Keratinocyte (primary cell): ENCODE data around the gene SLC22A3. TPM values are rescaled to one million over a fixed set of nuclear protein-coding genes. Genes with fewer than 3 reads are reported as not detected.

ENCODE experiments used
- DNase-seq: peaks from one replicate; pipeline ENCODE4 v3.0.0-alpha.2; 2011; ENCODE audit warnings: low read depth, missing footprints, low spot score
- FAIRE-seq: peaks from 2 replicates; lab custom pipeline; 2011; peaks lifted over from hg19 to GRCh38; lab: Jason Lieb, UNC
- H2AFZ ChIP-seq: 2 replicates; pipeline ENCODE4 v1.6.0; 2012; ENCODE audit warnings: low read length, control low read depth, inconsistent platforms; ENCODE audit not compliant: control insufficient read depth
- H3K27ac ChIP-seq: 2 replicates; pipeline ENCODE4 v1.5.1; 2011; ENCODE audit warnings: low read length; ENCODE audit not compliant: control insufficient read depth, insufficient read depth
- H3K27me3 ChIP-seq: 3 replicates; pipeline ENCODE4 v1.6.0; 2011; ENCODE audit warnings: low read length; ENCODE audit not compliant: control insufficient read depth, insufficient read depth; ENCODE audit errors: extremely low read depth
- H3K36me3 ChIP-seq, 2 experiments: 2 replicates in 1 of 2; 3 replicates in 1 of 2; pipeline ENCODE4 v1.5.1; 2011; ENCODE audit warnings: low read length in 2 of 2, mild to moderate bottlenecking in 1 of 2; ENCODE audit not compliant: control insufficient read depth in 2 of 2, insufficient read depth in 2 of 2; ENCODE audit errors: extremely low read depth in 1 of 2
- H3K4me1 ChIP-seq: 3 replicates; pipeline ENCODE4 v1.5.1; 2011; ENCODE audit warnings: low read length; ENCODE audit not compliant: control insufficient read depth, insufficient read depth; ENCODE audit errors: extremely low read depth
- H3K4me2 ChIP-seq: 3 replicates; pipeline ENCODE4 v1.6.0; 2011; ENCODE audit warnings: low read depth, low read length; ENCODE audit not compliant: control insufficient read depth, insufficient read depth; ENCODE audit errors: extremely low read depth
- H3K4me3 ChIP-seq, 3 experiments: fragments of 200-600 bp in 1 of 3; sonication (generic) in 1 of 3; 2 replicates in 2 of 3; 3 replicates in 1 of 3; pipeline ENCODE4 v1.5.1; 2011 to 2016; ENCODE audit warnings: low read length in 3 of 3, mild to moderate bottlenecking in 3 of 3, control low read depth in 2 of 3, inconsistent platforms in 1 of 3, low read depth in 1 of 3, mixed read lengths in 1 of 3, mixed run types in 1 of 3, moderate library complexity in 1 of 3; ENCODE audit not compliant: control insufficient read depth in 2 of 3, insufficient read depth in 2 of 3; ENCODE audit errors: extremely low read depth in 1 of 3
- H3K79me2 ChIP-seq: 2 replicates; pipeline ENCODE4 v1.6.0; 2012; ENCODE audit warnings: low read length; ENCODE audit not compliant: control insufficient read depth, insufficient read depth
- H3K9ac ChIP-seq: 3 replicates; pipeline ENCODE4 v1.6.0; 2011; ENCODE audit warnings: low read length; ENCODE audit not compliant: control insufficient read depth, insufficient read depth; ENCODE audit errors: extremely low read depth
- H3K9me1 ChIP-seq: 3 replicates; pipeline ENCODE4 v1.6.0; 2011; ENCODE audit warnings: low read length; ENCODE audit not compliant: control insufficient read depth, insufficient read depth; ENCODE audit errors: extremely low read depth
- H3K9me3 ChIP-seq: 2 replicates; pipeline ENCODE4 v1.5.1; 2012; ENCODE audit warnings: low read depth, low read length; ENCODE audit not compliant: control insufficient read depth
- H4K20me1 ChIP-seq: 3 replicates; pipeline ENCODE4 v1.6.0; 2011; ENCODE audit warnings: low read length; ENCODE audit not compliant: control insufficient read depth, insufficient read depth; ENCODE audit errors: extremely low read depth
- EZH2 ChIP-seq: IDR thresholded peaks from one replicate; pipeline ENCODE4 v1.6.1; 2012; ENCODE audit warnings: inconsistent platforms, mild to moderate bottlenecking, low read length, moderate library complexity
- dilution Hi-C: fragments of 300-500 bp; cut with MboI; formaldehyde crosslinking; loops from one replicate; pipeline ENCODE4 v1.7.0; 2020; ENCODE audit warnings: low sequenced_read_pairs; ENCODE audit not compliant: extremely low pct_ligation_motif_present
- polyA plus RNA-seq, 5 experiments: library from polyadenylated mRNA; depleted of rRNA in 3 of 5; stranded (reverse) in 3 of 5; stranded (forward) in 1 of 5; unstranded in 1 of 5; fragments of >200 nt; gene quantifications; 1 replicate in 1 of 5; 2 replicates in 3 of 5; 3 replicates in 1 of 5; pipeline versions ENCODE4 v1.2.1 to v1.2.3, GENCODE V29; 2011 to 2012; ENCODE audit warnings: missing spikeins in 2 of 5, low read depth in 1 of 5, low replicate concordance in 1 of 5
- TF ChIP-seq, protein P1 (sequence below), 3 experiments: IDR thresholded peaks in 1 of 3; conservative IDR thresholded peaks in 1 of 3; optimal IDR thresholded peaks in 1 of 3; 2 replicates in 2 of 3; 3 replicates in 1 of 3; pipeline versions ENCODE3 to v1.5.1; 2011; ENCODE audit warnings: low read length in 3 of 3, mild to moderate bottlenecking in 3 of 3, moderate library complexity in 2 of 3, control low read depth in 1 of 3, inconsistent platforms in 1 of 3; ENCODE audit not compliant: insufficient read depth in 2 of 3; ENCODE audit errors: extremely low read depth in 1 of 3

The SLC22A3 gene
- polyA plus RNA-seq, 1 donor (not counting 4 experiments of a cell fraction or from before 2014, with no cell fraction given) = 1.8 TPM

DNA sequence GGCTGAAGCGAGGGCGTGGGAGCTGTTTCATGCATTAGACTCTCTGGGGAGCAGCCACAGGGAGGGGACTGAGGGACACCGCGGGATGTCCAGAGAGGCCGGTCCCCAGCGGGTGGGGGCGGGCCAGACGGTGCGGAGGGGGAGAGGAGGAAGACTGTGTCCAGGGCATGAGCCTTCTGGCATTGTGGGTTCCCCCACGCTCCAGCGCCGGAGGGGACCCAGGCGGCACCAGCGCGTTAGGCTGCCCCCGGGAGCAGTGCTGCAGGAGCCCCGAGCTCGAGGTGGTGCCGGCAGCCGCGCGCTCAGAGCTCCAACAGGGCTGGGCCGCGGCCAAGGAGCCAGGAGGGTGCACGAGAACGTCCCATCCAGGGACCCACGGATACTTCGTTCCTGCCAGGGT, 14.4 kb downstream of the SLC22A3 start:
- FAIRE-seq = no peak
- H3K9me1 ChIP-seq = no peaks in the 10 kb centered on the region
- no peaks in the 10 kb centered on the region for H3K27me3 ChIP-seq
- dilution Hi-C loops = no loop called here
- no peak overlapping the region for H2AFZ ChIP-seq
- H3K79me2 ChIP-seq = no peaks in the 10 kb centered on the region
- no peaks in the 10 kb centered on the region for H3K36me3 ChIP-seq
- H3K9me3 ChIP-seq = no peaks in the 10 kb centered on the region
- peaks cover 13% of the 10 kb centered on the region for H3K4me1 ChIP-seq
- no peaks in the 10 kb centered on the region for H4K20me1 ChIP-seq
- no peak overlapping the region for H3K27ac ChIP-seq
- no peak for TF ChIP-seq EZH2
- TF ChIP-seq, protein P1, sequence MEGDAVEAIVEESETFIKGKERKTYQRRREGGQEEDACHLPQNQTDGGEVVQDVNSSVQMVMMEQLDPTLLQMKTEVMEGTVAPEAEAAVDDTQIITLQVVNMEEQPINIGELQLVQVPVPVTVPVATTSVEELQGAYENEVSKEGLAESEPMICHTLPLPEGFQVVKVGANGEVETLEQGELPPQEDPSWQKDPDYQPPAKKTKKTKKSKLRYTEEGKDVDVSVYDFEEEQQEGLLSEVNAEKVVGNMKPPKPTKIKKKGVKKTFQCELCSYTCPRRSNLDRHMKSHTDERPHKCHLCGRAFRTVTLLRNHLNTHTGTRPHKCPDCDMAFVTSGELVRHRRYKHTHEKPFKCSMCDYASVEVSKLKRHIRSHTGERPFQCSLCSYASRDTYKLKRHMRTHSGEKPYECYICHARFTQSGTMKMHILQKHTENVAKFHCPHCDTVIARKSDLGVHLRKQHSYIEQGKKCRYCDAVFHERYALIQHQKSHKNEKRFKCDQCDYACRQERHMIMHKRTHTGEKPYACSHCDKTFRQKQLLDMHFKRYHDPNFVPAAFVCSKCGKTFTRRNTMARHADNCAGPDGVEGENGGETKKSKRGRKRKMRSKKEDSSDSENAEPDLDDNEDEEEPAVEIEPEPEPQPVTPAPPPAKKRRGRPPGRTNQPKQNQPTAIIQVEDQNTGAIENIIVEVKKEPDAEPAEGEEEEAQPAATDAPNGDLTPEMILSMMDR (optimal IDR thresholded peaks at IDR 0.05 in 1 of 3, IDR thresholded peaks at IDR 0.05 in 1 of 3, conservative IDR thresholded peaks at IDR 0.05 in 1 of 3; ENCODE audit: extremely low read depth in 1 of 3, insufficient read depth in 2 of 3, low read length in 3 of 3) = no peak
- no peak overlapping the region for H3K4me2 ChIP-seq
- DNase-seq = no peak
- no peak overlapping the region for H3K4me3 ChIP-seq
- H3K9ac ChIP-seq = no peak overlapping the region

DNA sequence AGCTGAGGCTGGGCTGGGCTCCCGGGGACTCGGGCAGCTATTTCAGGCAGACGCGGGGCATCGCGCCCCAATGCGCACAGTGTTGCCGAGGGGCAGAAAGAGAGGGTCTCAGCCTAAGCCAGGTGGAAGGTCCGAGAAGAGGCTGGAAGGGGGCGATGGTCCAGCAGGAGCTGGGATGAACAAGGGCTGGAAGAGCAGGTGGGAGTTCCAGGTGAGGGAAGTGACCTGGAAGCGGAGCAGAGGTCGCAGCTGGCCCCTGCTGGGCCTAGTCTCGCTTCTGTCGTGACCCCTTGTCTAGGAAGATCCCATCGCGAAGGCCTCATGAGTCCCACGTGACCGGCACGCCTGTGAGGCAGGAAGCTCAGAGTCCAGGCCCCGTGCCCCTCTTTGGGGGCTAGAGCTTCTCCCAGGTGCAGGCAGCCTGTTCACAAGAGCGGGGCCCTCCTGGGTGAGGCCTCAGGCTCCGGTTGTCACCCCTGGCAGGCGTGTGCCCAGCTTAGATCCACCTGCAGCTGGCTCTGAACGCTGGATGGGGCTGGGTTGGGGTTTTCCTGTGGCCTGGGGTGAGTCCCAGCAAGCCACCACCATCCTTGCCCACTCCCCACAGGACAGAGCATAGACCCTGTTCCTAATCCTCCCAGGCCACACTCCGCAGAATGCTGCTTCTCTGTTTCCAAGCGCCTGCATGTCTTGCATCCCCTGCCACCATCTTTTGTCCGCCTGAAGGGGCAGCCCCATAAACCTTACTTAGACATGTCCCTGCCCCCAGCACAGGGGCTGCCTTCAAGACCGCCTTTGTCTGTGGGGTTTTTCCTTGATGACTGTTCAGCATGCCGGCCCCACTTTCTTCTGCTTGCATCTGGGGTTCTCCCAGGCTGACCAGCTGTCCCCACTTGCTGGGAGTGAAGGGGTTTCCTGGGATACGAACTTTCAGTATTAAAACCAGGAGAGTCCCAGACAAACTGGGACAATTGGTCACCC, 15.1 kb downstream of the SLC22A3 start:
- TF ChIP-seq, protein P1 (optimal IDR thresholded peaks at IDR 0.05 in 1 of 3, IDR thresholded peaks at IDR 0.05 in 1 of 3, conservative IDR thresholded peaks at IDR 0.05 in 1 of 3; ENCODE audit: extremely low read depth in 1 of 3, insufficient read depth in 2 of 3, low read length in 3 of 3) = no peak
- no peak for TF ChIP-seq EZH2
- no peak for DNase-seq
- Histone ChIP-seq H3K4me1 (peaks cover 13% of the 10 kb centered on the region), H3K9me1 (no peaks in the 10 kb centered on the region), H3K36me3 (no peaks in the 10 kb centered on the region), H3K9me3 (no peaks in the 10 kb centered on the region), H2AFZ (no peak overlapping the region), H3K9ac (no peak overlapping the region), H3K79me2 (no peaks in the 10 kb centered on the region), H3K4me3 (no peak overlapping the region), H3K27me3 (no peaks in the 10 kb centered on the region), H3K27ac (no peak overlapping the region), H4K20me1 (no peaks in the 10 kb centered on the region), H3K4me2 (no peak overlapping the region)
- dilution Hi-C loops = no loop called here
- FAIRE-seq = no peak
